Fibroblast of mammary gland (primary cell): ENCODE results near the gene FILIP1L.

Source experiments
- DNase-seq: peaks from one replicate; pipeline ENCODE4 v3.0.0-alpha.2; 2010; ENCODE audit warnings: low read depth
- H3K4me3 ChIP-seq: 2 replicates; pipeline ENCODE4 v1.5.1; 2011; ENCODE audit warnings: low read depth, mild to moderate bottlenecking, low read length, moderate library complexity; ENCODE audit not compliant: control insufficient read depth
- CTCF ChIP-seq: conservative IDR thresholded peaks from 2 replicates; pipeline ENCODE4 v1.5.1; 2011; ENCODE audit warnings: low read depth, low read length, inconsistent platforms; ENCODE audit not compliant: control insufficient read depth, insufficient read depth

The FILIP1L gene

GRCh38 chr3:99933971-99934750 lies 180.1 kb downstream of the FILIP1L start:
- DNase-seq, result no peak
- no peak for TF ChIP-seq CTCF
- H3K4me3 ChIP-seq, result no peak overlapping the region

GRCh38 chr3:99931059-99931458 lies 183.2 kb downstream of the FILIP1L start:
- H3K4me3 ChIP-seq, result no peak overlapping the region
- DNase-seq, result no peak
- no peak for TF ChIP-seq CTCF

- no peak for TF ChIP-seq CTCF
- no peak overlapping the region for H3K4me3 ChIP-seq
- peak; percentile 90 for DNase-seq
Measured at GRCh38 chr3:99929745-99930139, 184.6 kb downstream of the FILIP1L start.

- peak; percentile 37 for TF ChIP-seq CTCF
- DNase-seq, result no peak
Measured at GRCh38 chr3:99928771-99929744, 185.2 kb downstream of the FILIP1L start.

GRCh38 chr3:99927671-99928457 lies 186.4 kb downstream of the FILIP1L start:
- no peak for DNase-seq
- no peak for TF ChIP-seq CTCF
- H3K4me3 ChIP-seq, result no peak overlapping the region

More at GRCh38 chr3:99928771-99929744, 185.2 kb downstream of the FILIP1L start:
- no peak overlapping the region for H3K4me3 ChIP-seq

GRCh38 chr3:99925584-99926230 lies 188.6 kb downstream of the FILIP1L start:
- DNase-seq, result peak; percentile 95
- no peak for TF ChIP-seq CTCF
- no peak overlapping the region for H3K4me3 ChIP-seq
